ENCODE measurements around the gene TMEM233.

Gene TMEM233

GRCh38 chr12:119659289-119659897 is 65.8 kb downstream of the TMEM233 start:
- DNase-seq: peak; percentile 63

GRCh38 chr12:119660076-119660475 is 66.5 kb downstream of the TMEM233 start:
- no peak for DNase-seq

GRCh38 chr12:119661882-119662281 is 68.3 kb downstream of the TMEM233 start:
- DNase-seq: no peak

GRCh38 chr12:119664642-119665041 is 71.1 kb downstream of the TMEM233 start:
- DNase-seq: no peak

GRCh38 chr12:119665164-119665929 is 71.8 kb downstream of the TMEM233 start:
- DNase-seq: no peak

GRCh38 chr12:119666226-119666795 is 72.7 kb downstream of the TMEM233 start:
- DNase-seq: no peak

GRCh38 chr12:119666900-119667576 is 73.5 kb downstream of the TMEM233 start:
- peak; percentile 24 for DNase-seq

GRCh38 chr12:119667577-119668323 is 74.2 kb downstream of the TMEM233 start, which contains the start of gene PRKAB1:
TSS of gene PRKAB1 (plus strand) at chr12:119668133. CDS start at chr12:119668245, 112 bp downstream.
- DNase-seq: peak; percentile 98

GRCh38 chr12:119668324-119668841 is 74.8 kb downstream of the TMEM233 start:
- DNase-seq: no peak

GRCh38 chr12:119669744-119670472 is 76.3 kb downstream of the TMEM233 start:
- DNase-seq: no peak

GRCh38 chr12:119671070-119671469 is 77.5 kb downstream of the TMEM233 start:
- no peak for DNase-seq

GRCh38 chr12:119672194-119672593 is 78.6 kb downstream of the TMEM233 start:
- DNase-seq: no peak

- peak; percentile 25 for DNase-seq
Measured at GRCh38 chr12:119673634-119674033, 80.1 kb downstream of the TMEM233 start.

GRCh38 chr12:119674560-119674959 is 81.0 kb downstream of the TMEM233 start:
- no peak for DNase-seq

GRCh38 chr12:119676022-119676421 is 82.4 kb downstream of the TMEM233 start:
- no peak for DNase-seq

- no peak for DNase-seq
Measured at GRCh38 chr12:119676573-119676972, 83.0 kb downstream of the TMEM233 start.

GRCh38 chr12:119678459-119678858 is 84.9 kb downstream of the TMEM233 start:
- DNase-seq: no peak

- DNase-seq: no peak
Measured at GRCh38 chr12:119679081-119679480, 85.5 kb downstream of the TMEM233 start.

- no peak for DNase-seq
Measured at GRCh38 chr12:119679490-119679889, 85.9 kb downstream of the TMEM233 start.

- DNase-seq: no peak
Measured at GRCh38 chr12:119681111-119681510, 87.5 kb downstream of the TMEM233 start.

GRCh38 chr12:119681728-119682638 is 88.4 kb downstream of the TMEM233 start:
- no peak for DNase-seq
